Left colon (tissue), 2 donors: ENCODE data around the gene ANKS1A. TPM values are rescaled to one million over a fixed set of nuclear protein-coding genes. Genes with fewer than 3 reads are reported as not detected.

ENCODE experiments used
- ATAC-seq: fragments of 200-7000 bp; cut with Tn5 transposase; one replicate; pipeline ENCODE4 v1.9.1; 2020; ENCODE audit warnings: mild to moderate bottlenecking, moderate library complexity
- DNase-seq, 2 donors: peaks; one replicate each; pipeline ENCODE4 v3.0.0-alpha.2; 2020
- intact Hi-C, 2 donors: fragments of 100-400 bp; cut with DNase I in 1 of 2; cut with micrococcal nuclease in 1 of 2; formaldehyde crosslinking; loops; one replicate each; pipeline versions ENCODE4 v1.11.2 to v1.14.0; 2022; cut with DNase I, micrococcal nuclease
- total RNA-seq, 2 donors: library from RNA; stranded (reverse); fragmentation: NEBNext Ultra II Directional; extraction: Animal tissue kit (Norgen Biotek cat#: 25700); gene quantifications; one replicate each; pipeline ENCODE4 v1.2.1, GENCODE V29; 2021
- donor health status: DM: no; HTN: no; CAD: no.
- donor health status: DM: yes; HTN: yes; CAD: no.

Gene ANKS1A
- total RNA-seq, 2 donors from 2014 or later, result 31.8 to 32.0 TPM

DNA sequence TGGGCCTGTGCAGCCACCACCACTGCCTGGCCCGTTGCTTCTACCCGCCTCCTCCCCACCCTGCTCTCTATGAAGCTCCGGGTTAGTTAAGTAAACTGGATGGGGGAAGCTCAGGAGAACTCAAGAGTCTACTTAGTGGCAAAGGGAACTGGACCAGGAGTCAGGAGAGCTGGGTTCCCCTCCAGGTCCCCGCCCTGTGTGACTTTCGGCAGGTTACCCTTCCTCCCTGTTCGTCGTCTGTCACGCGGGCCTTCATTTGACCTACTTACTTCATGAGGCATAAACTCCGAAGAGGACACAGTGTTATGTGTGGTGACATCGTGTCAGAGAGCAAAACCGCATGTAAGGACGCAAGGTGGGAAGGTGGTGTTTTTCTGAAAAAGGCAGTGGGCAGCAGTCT is 176.8 kb downstream of the ANKS1A start:
- intact Hi-C loops, result loop anchor here in 1 of 2 donors (10.0 kb wide), 1 partner anchor 69 kb away; no protein-coding TSS in a partner anchor
- no peak for ATAC-seq
- no peak for DNase-seq

DNA sequence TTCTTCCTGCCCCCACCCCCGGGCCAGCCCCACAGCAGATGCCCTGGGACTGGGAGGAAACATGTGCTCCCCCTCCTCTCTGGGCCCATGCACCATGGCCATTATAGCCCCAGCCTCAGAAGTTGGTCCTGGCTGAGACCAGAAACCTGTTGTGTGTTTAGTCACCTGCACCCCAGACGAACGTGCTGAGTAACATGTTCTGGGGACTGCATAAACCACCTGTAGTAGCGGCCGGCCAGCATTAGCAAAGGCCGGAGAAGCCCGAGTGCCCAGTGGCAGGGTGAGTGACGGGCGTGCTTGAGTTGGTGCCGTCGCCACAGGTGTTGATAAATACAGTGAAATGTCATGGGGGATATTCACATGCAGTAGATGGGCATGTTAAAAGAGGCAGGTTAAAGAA is 178.2 kb downstream of the ANKS1A start:
- intact Hi-C loops, result loop anchor here in 1 of 2 donors (10.0 kb wide), 1 partner anchor 68 kb away; no protein-coding TSS in a partner anchor
- DNase-seq (no peak), ATAC-seq (no peak)

DNA sequence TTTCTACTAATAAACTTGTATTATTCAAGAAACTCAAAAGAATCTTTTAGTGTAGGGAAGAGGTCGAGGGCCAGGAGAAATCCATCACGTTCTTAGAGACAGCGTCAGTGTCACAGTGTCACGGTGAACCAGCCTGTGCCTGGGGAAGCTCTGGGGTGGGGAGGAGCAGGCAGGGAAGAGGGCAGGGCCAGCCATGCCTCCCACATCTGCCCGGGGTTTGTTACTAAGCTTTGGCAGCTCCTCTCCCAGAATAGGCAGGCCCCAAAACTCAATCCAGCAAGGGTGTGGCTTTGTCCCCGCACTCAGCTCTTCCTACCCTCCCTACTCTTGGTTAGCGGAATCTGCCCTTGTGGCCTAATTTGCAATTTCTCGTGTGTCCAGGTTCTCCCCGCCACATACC is 179.2 kb downstream of the ANKS1A start:
- intact Hi-C loops, result loop anchor here in 1 of 2 donors (10.0 kb wide), 1 partner anchor 67 kb away; no protein-coding TSS in a partner anchor
- no peak for ATAC-seq
- DNase-seq, result no peak

DNA sequence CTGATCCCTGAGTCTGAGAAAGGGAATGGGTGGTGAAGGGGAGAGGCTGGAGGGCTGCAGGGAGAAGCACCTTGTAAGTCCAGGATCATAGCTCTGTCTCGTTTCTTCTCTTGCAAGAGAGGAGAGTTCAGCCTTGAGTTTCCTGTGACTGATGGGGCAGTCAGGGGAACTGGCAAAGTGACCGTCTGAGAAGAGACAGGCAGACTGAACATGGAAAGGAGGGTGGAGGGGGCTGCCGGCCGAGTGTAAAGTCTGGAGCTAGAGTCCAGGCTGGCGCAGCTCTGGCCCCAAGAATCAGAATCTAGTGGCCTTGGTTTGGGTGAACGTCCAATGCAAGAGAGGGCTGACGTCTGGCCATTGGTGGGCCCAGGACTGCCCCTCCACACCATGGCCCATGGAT is 179.6 kb downstream of the ANKS1A start:
- DNase-seq, result no peak
- intact Hi-C loops, result loop anchor here in 1 of 2 donors (10.0 kb wide), 1 partner anchor 66 kb away; no protein-coding TSS in a partner anchor

GRCh38 chr6:35069262-35069661 is 180.2 kb downstream of the ANKS1A start:
- ATAC-seq (no peak), DNase-seq (no peak)
- intact Hi-C loops, result loop anchor here in 1 of 2 donors (10.0 kb wide), 1 partner anchor 66 kb away; no protein-coding TSS in a partner anchor

More for the DNA sequence above, 179.6 kb downstream of the ANKS1A start:
- ATAC-seq, result no peak

DNA sequence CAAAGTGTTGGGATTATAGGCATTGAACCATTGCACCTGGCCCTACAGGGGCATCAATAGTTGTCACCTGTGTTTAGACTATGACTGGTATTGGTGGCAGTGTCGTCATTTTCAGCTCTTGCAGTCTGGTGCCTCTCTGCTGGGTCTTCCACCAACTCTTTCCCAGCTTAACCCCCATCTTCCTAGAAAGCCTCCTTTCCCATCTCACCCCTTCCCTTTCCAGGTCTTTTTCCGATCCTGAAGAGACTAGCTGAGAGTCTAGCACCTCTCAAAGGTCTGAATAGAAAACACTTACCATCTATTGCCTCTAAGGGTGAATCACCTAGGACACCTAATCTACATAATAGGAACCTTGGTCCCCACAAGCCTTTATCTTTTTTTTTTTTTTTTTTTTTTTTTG is 181.1 kb downstream of the ANKS1A start:
- ATAC-seq (no peak), DNase-seq (no peak)
- intact Hi-C loops, result no loop called here

DNA sequence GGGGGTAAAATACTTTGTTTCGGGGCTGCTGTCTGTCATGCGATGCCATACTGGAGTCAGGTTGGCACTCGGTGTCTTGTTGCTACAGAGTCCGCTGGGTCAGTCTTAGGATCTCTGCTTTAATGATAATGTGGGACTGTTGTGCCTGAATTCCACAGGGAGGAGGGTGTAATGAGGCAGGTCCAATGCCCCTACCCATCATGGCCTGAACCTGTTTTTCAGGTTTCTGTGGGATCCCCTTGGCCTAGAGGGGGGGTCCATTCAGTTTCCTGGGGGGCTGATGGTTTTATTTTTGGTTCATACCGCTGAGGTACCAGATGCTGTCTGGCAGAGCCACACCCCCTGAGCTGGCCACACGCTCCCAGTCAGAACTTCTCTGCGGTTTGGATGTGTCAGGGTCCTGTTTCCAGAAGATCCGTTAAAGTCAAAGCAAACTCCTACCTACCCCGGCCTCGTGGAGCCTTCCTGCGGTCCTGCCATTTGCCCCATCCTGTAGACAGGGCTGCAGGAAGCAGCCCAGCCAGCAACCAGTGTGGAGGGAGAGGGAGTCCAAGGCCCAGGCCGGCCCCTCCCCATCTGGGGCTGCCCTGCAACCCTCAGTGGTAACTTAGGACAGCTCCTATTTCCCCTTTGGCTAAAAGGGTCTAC is 182.4 kb downstream of the ANKS1A start:
- DNase-seq (no peak), ATAC-seq (no peak)
- intact Hi-C loops, result no loop called here

- intact Hi-C loops, result no loop called here
- DNase-seq (no peak), ATAC-seq (no peak)
These were observed 183.1 kb downstream of the ANKS1A start for GRCh38 chr6:35072051-35072697.

DNA sequence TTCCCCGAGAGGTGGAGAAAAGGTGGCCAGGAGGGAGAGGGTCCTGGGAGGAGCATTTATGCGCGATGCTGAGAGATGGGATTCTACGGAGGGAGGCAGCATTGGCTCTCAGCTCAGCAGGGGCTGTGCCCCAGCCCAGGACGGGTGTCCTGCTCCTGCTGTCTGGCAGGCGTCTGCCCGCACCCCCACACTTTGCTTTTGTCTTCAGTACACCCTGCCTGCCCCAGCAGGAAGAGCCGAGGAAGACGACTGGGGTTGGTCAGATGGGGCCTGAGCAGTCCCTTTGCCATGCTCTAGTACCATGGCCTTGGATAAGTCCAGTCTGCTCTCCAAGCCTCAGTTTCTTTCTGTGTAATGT is 183.6 kb downstream of the ANKS1A start:
- DNase-seq (no peak), ATAC-seq (no peak)
- intact Hi-C loops, result no loop called here

- no peak for DNase-seq
- no peak for ATAC-seq
- intact Hi-C loops, result no loop called here
These were observed 184.2 kb downstream of the ANKS1A start for GRCh38 chr6:35073211-35073610.

- no peak for ATAC-seq
- peak in 1 of 2 donors; percentile 10 for DNase-seq
These were observed 184.9 kb downstream of the ANKS1A start for GRCh38 chr6:35073766-35074471.

GRCh38 chr6:35076997-35077712 is 188.1 kb downstream of the ANKS1A start:
- intact Hi-C loops, result no loop called here
- ATAC-seq (no peak), DNase-seq (peak in 1 of 2 donors; percentile 17)

More at GRCh38 chr6:35073766-35074471, 184.9 kb downstream of the ANKS1A start:
- intact Hi-C loops, result no loop called here

DNA sequence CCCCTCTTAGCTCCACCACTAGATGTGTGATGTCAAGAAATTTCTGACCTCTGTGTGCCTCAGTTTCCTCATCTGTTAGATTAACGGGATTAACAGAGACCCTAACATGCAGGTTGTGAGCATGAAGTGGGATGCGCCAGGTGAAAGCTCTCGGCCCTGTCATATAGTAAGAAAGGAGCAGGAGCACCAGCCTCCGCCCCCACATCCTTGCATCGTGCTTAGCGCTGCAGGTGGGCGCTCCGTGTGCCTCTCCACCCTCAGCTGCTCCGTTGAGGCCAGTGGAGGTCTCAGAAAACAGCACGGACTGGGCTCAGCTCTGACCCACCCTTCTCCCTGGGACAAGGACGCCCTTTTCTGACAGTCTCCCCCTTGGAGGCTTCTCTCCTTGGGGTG is 188.7 kb downstream of the ANKS1A start:
- DNase-seq, result peak in 1 of 2 donors; percentile 12
- no peak for ATAC-seq
- intact Hi-C loops, result no loop called here

DNA sequence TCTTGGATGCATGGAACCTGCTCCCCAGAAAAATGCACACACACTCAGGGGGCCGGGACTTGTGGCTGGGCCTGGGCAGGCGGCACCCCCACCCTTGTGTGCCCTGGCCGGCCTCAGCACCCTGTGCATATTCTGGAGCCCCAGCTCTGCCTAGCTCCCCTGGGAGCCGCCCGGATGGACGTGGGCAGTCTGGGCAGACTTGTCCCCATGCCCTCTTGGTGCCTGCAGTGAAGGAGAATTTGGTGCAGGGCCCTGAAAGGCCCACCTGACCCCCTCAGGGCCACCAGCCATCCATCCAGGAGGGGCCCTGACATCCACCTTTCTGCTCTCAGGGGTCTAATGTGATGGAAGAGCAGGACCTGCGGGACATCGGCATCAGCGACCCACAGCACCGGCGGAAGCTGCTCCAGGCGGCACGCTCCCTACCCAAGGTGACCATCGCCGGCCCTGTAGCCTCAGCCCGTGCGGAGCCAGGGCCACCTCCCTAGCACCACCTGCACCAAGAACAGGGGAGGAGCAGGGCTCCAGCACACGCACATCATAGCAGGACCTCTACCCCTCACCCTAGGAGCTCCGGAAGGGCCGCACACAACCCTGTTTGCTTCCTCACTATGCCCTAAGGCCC is 189.3 kb downstream of the ANKS1A start:
- intact Hi-C loops, result no loop called here
- no peak for ATAC-seq
- no peak for DNase-seq

DNA sequence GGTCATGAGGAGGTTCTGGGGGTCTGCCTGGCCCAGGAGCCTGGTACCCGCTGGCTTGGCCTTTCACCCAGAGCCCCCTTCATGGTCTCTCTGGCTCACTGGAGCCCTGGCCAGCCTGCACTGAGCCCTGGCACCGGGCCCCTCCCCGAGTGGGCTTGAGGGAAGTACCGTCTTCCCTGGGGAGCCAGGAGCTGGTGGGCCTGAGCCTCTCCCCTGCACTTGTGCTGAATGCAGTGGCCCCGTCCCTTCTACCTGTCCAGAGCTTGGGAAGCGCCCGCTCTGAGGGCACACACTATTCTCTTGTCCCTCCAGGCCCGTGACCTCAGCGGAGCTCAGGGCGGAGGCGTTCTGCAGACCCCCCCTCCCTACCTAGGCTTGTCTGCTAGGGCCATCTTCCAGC is 189.8 kb downstream of the ANKS1A start:
- no peak for DNase-seq
- intact Hi-C loops, result no loop called here
- no peak for ATAC-seq

DNA sequence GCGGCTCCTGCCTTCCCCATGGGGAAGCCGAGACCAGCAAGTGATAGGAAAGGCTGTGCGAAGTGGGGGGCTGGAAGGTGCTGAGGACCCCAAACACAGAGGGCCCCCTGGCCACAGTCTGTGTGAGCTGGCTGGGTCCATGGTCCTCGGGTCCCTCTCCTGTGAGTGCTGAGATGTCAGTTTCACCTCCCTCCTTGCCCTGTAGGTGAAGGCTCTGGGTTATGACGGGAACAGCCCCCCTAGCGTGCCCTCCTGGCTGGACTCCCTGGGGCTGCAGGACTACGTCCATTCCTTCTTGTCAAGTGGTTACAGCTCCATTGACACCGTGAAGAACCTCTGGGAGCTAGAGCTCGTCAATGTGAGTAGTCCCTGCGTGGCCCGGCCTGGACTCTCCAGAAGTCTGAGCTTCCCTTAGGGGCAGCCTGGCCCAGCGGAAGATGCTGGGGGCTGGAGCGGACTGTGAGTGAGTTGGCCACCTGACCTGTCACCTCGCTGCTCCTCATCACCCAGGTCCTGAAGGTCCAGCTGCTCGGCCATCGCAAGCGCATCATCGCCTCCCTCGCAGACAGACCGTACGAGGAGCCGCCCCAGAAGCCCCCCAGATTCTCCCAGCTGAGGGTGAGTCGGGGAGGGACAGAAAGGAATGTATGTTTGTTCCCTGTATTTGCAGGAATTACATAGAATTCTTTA is 190.4 kb downstream of the ANKS1A start:
- DNase-seq (no peak), ATAC-seq (no peak)
- intact Hi-C loops, result no loop called here

DNA sequence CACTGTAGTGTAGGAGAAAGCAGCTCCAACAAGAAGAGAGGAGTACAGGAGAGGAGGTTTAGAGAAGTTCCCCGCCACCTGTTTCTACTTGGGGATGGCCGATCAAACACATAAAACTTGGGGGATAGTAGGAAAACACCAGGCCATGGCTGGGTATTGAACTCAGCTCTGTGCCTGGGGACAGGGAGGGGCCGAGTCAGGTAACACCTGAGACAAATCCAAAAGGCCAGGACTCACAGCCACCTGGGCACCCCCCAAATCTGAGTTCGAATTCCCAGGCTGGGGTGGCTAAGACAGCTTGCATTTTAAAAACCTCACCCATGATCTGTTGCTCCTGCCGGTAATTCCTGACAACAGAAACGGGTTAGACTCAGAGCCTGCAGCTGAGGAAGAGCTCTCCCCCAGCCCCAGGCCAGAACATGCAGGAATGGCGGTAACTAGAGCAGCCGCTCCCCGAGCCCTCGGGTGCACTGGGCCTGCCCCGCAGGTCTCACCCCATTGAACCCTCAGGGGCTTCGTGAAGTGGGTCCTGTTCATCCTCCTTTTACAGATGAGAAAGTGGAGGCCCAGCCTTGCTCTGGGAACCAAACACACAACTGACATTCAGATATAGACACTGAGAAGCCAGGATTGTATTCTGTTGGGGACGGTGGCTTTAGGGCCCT is 191.1 kb downstream of the ANKS1A start:
- ATAC-seq, result no peak
- no peak for DNase-seq

More for the DNA sequence above, 191.1 kb downstream of the ANKS1A start:
- intact Hi-C loops, result no loop called here
